GM10248 (cell line): Measurements from ENCODE around the gene ADGRB2.

Source experiments
- CTCF ChIA-PET: fragments of 300-600 bp; sonication (Branson Sonifier 250); formaldehyde crosslinking; extraction: SDS; loops from one replicate; lab custom pipeline; 2021; ENCODE audit warnings: antibody characterized with exemption; lab: Yijun Ruan, JAX
- POLR2A ChIA-PET: fragments of 350-650 bp; sonication (Branson Sonifier 250); formaldehyde crosslinking; extraction: SDS; loops from one replicate; lab custom pipeline; 2020; ENCODE audit warnings: antibody characterized with exemption; lab: Yijun Ruan, JAX
- DNase-seq: peaks from one replicate; pipeline ENCODE4 v3.0.0; 2012; ENCODE audit errors: extremely low spot score
- CTCF ChIP-seq: IDR thresholded peaks from 2 replicates; pipeline ENCODE4 v1.5.1; 2012; ENCODE audit warnings: mild to moderate bottlenecking, low read depth; ENCODE audit errors: extremely low read depth, missing control alignments, control extremely low read depth

ADGRB2 gene

GRCh38 chr1:31706384-31707058, 57.6 kb downstream of the ADGRB2 start:
- no peak for DNase-seq
- CTCF ChIA-PET, result interaction anchor here (0.9 to 7.2 kb wide), 3 partner anchors 10 to 72 kb away, joined by 3 to 61 read pairs (median 4); no protein-coding TSS in a partner anchor

DNA sequence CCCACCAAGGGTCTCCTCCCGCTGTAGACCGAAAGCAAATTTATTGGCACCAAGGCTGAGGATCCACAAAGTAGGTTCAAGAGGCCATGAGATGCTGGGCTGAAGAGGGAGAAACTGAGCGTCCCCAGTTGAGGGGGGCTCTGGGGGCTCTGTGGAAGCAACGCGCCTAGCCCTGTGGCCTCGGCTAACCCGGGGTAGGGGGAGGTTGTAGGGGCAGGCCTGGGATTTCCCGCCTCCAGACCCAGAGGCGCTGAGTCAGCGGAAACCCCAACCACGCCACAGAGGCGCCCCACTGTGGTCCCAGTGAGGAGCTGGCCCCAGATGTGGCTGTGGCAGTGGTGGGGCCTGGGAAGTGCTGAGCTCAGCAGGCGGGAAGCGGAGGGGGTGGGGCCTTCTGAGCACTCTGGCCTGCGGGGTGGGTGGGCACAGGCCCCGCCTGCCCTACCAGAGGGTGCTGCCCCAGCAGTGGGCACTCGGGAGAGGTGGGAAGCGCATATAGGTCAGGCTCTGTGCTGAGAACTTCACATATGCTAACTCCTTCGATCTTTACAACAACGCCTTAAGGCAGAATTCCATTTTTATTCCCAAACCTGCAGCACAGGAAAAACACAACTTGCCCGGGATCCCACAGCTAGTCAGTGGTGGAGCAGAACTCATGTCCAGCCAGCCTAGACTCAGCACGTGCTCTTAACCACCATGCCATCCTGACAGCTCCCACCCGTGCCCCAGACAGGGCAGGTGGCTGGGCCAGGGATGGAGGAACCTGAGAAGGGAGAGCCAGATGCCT, 58.9 kb downstream of the ADGRB2 start:
- ChIA-PET CTCF (interaction anchor here (0.8 to 7.2 kb wide), 13 partner anchors 11 to 87 kb away, joined by 3 to 61 read pairs (median 4); no protein-coding TSS in a partner anchor), POLR2A (interaction anchor here (0.7 kb wide), 1 partner anchor 88 kb away, joined by 3 read pairs; no protein-coding TSS in a partner anchor)
- DNase-seq, result peak; percentile 79
- TF ChIP-seq CTCF, result peak; percentile 76

More at GRCh38 chr1:31706384-31707058, 57.6 kb downstream of the ADGRB2 start:
- TF ChIP-seq CTCF, result no peak
- POLR2A ChIA-PET, result no interaction called here

DNA sequence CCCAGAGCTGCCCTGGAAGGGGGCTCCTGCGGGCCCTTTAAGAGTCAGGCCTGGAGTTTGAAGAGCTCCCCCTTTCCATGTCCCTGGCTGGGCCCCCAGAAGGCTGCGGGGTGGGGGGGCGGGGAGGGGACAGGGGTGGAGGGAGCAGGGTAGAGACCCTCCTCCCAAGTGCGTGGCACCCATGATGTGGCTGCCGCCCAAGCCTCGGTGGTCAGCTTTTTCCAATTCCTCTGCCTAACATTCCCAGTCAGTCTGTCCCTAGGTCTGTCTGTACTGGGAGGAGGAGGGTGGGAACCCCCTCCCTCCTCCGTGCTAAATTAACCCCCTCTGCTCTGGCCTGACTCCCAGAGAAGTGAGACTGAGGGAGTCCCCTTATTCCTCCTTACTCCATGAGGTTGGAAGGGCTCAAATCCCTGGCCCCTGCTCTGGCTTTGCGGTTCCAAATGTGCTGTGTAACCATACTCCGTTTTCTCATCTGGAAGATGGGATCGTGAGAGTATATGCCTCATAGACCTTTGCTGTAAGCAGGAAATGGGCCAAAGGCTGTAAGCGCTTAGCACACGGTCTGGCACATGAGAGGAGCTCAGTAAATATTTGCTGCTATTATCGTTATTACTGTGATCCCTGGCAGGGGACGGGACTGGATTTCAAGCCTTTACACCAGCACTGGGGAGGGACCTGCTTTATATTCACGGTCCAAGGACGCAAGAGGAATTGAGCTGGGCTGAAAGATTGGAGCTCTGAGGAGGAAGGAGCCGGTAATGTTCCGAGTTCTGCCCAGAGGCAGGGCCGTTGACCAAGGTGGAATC, 59.7 kb downstream of the ADGRB2 start:
- CTCF ChIA-PET, result interaction anchor here (1.0 to 7.2 kb wide), 11 partner anchors 12 to 86 kb away, joined by 3 to 61 read pairs (median 5); no protein-coding TSS in a partner anchor
- DNase-seq, result no peak
- POLR2A ChIA-PET, result interaction anchor here (0.6 to 0.7 kb wide), 2 partner anchors 70 to 88 kb away, joined by 3 to 4 read pairs; no protein-coding TSS in a partner anchor
- no peak for TF ChIP-seq CTCF

DNA sequence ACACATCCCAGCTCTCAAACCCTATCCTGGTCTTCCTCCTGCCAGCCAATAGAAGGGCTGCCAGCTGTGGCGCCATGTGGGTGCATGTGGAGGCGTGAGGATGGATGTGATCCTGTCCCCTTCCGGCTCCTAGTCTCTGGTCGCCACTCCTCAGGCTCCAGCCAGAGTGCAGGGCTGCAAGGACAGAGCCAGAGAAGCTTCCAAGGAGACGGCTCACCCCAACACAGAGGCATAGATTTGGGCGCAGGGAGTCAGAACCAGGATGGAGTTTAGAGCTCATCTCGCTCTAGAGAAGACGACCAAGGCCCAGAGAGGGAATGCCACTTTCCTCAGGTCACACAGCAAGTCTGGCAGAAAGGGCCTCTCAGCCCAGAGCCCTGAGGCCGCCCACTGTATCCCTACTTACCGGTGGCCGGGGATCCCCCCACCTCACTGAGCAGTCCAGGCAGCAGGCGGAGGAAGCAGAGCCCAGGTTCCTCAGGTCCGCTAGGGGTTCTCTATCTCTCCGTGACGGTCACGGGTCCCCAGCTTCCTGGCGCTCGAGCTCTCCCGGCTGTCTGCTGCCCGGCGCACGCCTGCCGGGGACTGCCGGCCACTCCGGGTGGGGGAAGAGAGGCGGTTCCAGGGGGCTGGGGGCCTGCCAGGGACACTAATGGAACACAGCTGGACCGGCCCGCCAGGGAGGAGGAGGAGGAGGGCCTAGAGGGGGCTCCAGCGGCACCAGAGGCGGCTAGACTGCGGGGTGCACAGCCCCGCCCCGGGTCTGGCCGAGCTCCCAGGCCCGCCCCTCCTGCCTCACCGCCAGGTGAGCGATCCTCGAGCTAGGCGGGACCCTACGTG, 60.5 kb downstream of the ADGRB2 start, which contains the start of gene COL16A1:
Gene COL16A1 (minus strand): TSS at position 587 of the 840 bp plus-strand sequence. CDS start 1,824 bp downstream, outside the sequence.
- no peak for TF ChIP-seq CTCF
- ChIA-PET CTCF (interaction anchor here (1.1 to 7.2 kb wide), 10 partner anchors 13 to 85 kb away, joined by 4 to 61 read pairs (median 6); no protein-coding TSS in a partner anchor), POLR2A (interaction anchor here (0.6 kb wide), 1 partner anchor 71 kb away, joined by 4 read pairs; no protein-coding TSS in a partner anchor)
- peak; percentile 52 for DNase-seq

DNA sequence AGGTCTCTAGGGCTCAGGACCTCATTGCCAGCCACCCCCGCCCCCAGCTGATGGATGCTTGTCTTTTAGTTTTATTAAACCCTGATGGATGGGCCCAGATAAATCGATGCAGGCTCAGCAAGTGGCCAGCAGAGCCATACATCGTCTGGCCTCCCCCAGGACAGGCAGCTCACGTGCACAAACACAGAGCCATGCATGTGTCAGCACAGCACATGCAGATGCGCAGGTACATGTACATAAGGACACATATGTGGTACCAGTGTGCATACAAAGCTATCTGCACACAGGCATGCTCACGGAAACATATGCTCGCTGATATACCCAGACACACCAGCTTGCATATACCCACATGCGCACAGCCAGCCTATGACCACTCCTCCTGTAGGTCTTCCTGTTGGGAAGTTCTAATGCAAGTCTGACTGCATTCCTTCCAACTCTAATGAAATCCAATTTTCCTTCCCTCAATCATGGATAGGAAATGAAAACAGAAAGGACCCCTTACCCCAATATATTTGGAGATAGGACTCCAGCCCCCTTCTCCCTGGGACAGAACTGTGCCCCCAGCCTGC, 61.2 kb downstream of the ADGRB2 start:
- TF ChIP-seq CTCF, result no peak
- POLR2A ChIA-PET, result no interaction called here
- no peak for DNase-seq
- CTCF ChIA-PET, result interaction anchor here (0.9 to 7.2 kb wide), 6 partner anchors 8 to 86 kb away, joined by 3 to 61 read pairs (median 7); no protein-coding TSS in a partner anchor
